ENCODE measurements around the gene RIOX2.

The RIOX2 gene

GRCh38 chr3:98004721-98005120 is 32.5 kb upstream of the RIOX2 start:
- 75% methylated on average over 1 of the region's 3 CpGs for WGBS
- no peaks in the 10 kb centered on the region for H3K4me1 ChIP-seq (ENCODE audit: insufficient read depth, low read length)
- H3K4me3 ChIP-seq (ENCODE audit: low read length), result no peak overlapping the region
- H3K27ac ChIP-seq (ENCODE audit: low read depth, low read length), result no peak overlapping the region
- no peak overlapping the region for H3K9ac ChIP-seq (ENCODE audit: low read depth, low read length)
- no peaks in the 10 kb centered on the region for H3K27me3 ChIP-seq (ENCODE audit: insufficient read depth, low read length)
- H3K36me3 ChIP-seq (ENCODE audit: insufficient read depth, low read length), result no peaks in the 10 kb centered on the region
- H3K9me3 ChIP-seq (ENCODE audit: insufficient read depth, low read depth, low read length), result no peaks in the 10 kb centered on the region

- Histone ChIP-seq H3K27me3 (ENCODE audit: insufficient read depth, low read length) (no peaks in the 10 kb centered on the region), H3K4me3 (ENCODE audit: low read length) (no peak overlapping the region), H3K36me3 (ENCODE audit: insufficient read depth, low read length) (no peaks in the 10 kb centered on the region), H3K4me1 (ENCODE audit: insufficient read depth, low read length) (no peaks in the 10 kb centered on the region), H3K27ac (ENCODE audit: low read depth, low read length) (no peak overlapping the region), H3K9ac (ENCODE audit: low read depth, low read length) (no peak overlapping the region), H3K9me3 (ENCODE audit: insufficient read depth, low read depth, low read length) (no peaks in the 10 kb centered on the region)
- WGBS, result 70% methylated on average over 2 of the region's 2 CpGs
Measured at GRCh38 chr3:98003306-98003969, 31.2 kb upstream of the RIOX2 start.

DNA sequence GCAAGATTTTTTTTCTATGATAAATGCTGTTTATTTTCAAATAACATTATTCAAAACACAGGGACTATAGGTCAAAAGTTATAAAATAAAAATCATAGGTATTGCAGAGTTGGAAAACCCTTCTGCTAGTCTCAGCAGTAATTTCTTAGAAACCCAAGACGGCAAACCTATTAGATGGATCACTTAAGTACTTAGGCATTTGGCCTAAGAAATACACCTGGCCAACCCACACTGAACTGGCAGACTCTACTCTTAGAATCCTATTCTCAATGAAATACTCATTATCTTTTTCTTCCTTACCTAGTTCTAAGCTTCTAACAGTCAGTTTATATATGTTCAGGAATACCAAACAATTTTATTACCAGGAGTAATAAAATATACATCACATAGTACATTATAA is 30.5 kb upstream of the RIOX2 start:
- Histone ChIP-seq H3K9me3 (ENCODE audit: insufficient read depth, low read depth, low read length) (no peaks in the 10 kb centered on the region), H3K36me3 (ENCODE audit: insufficient read depth, low read length) (no peaks in the 10 kb centered on the region), H3K27ac (ENCODE audit: low read depth, low read length) (no peak overlapping the region), H3K27me3 (ENCODE audit: insufficient read depth, low read length) (no peaks in the 10 kb centered on the region), H3K9ac (ENCODE audit: low read depth, low read length) (no peak overlapping the region), H3K4me1 (ENCODE audit: insufficient read depth, low read length) (no peaks in the 10 kb centered on the region), H3K4me3 (ENCODE audit: low read length) (no peak overlapping the region)
- 92% methylated on average over 1 of the region's 1 CpG for WGBS

GRCh38 chr3:97999994-98000393 is 27.8 kb upstream of the RIOX2 start:
- H3K4me1 ChIP-seq (ENCODE audit: insufficient read depth, low read length), result no peaks in the 10 kb centered on the region
- no peaks in the 10 kb centered on the region for H3K36me3 ChIP-seq (ENCODE audit: insufficient read depth, low read length)
- H3K4me3 ChIP-seq (ENCODE audit: low read length), result no peak overlapping the region
- H3K9me3 ChIP-seq (ENCODE audit: insufficient read depth, low read depth, low read length), result no peaks in the 10 kb centered on the region
- no peak overlapping the region for H3K9ac ChIP-seq (ENCODE audit: low read depth, low read length)
- H3K27me3 ChIP-seq (ENCODE audit: insufficient read depth, low read length), result no peaks in the 10 kb centered on the region
- no peak overlapping the region for H3K27ac ChIP-seq (ENCODE audit: low read depth, low read length)
- 82% methylated on average over 1 of the region's 1 CpG for WGBS

GRCh38 chr3:97999103-97999502 is 26.9 kb upstream of the RIOX2 start:
- no peaks in the 10 kb centered on the region for H3K36me3 ChIP-seq (ENCODE audit: insufficient read depth, low read length)
- peaks cover under 1% of the 10 kb centered on the region; the same call in 1 of the 2 replicates for H3K4me1 ChIP-seq (ENCODE audit: insufficient read depth, low read length)
- H3K9me3 ChIP-seq (ENCODE audit: insufficient read depth, low read depth, low read length), result no peaks in the 10 kb centered on the region
- WGBS, result 94% methylated on average over 5 of the region's 5 CpGs
- no peaks in the 10 kb centered on the region for H3K27me3 ChIP-seq (ENCODE audit: insufficient read depth, low read length)
- no peak overlapping the region for H3K9ac ChIP-seq (ENCODE audit: low read depth, low read length)
- no peak overlapping the region for H3K4me3 ChIP-seq (ENCODE audit: low read length)
- no peak overlapping the region for H3K27ac ChIP-seq (ENCODE audit: low read depth, low read length)

GRCh38 chr3:97996988-97997387 is 24.8 kb upstream of the RIOX2 start:
- peaks cover 14% of the 10 kb centered on the region for H3K4me1 ChIP-seq (ENCODE audit: insufficient read depth, low read length)
- 96% methylated on average over 4 of the region's 4 CpGs for WGBS
- no peak overlapping the region for H3K27ac ChIP-seq (ENCODE audit: low read depth, low read length)
- H3K36me3 ChIP-seq (ENCODE audit: insufficient read depth, low read length), result no peaks in the 10 kb centered on the region
- no peaks in the 10 kb centered on the region for H3K9me3 ChIP-seq (ENCODE audit: insufficient read depth, low read depth, low read length)
- no peak overlapping the region for H3K4me3 ChIP-seq (ENCODE audit: low read length)
- H3K27me3 ChIP-seq (ENCODE audit: insufficient read depth, low read length), result no peaks in the 10 kb centered on the region
- H3K9ac ChIP-seq (ENCODE audit: low read depth, low read length), result no peak overlapping the region

- Histone ChIP-seq H3K27me3 (ENCODE audit: insufficient read depth, low read length) (no peaks in the 10 kb centered on the region), H3K36me3 (ENCODE audit: insufficient read depth, low read length) (no peaks in the 10 kb centered on the region), H3K27ac (ENCODE audit: low read depth, low read length) (no peak overlapping the region), H3K9ac (ENCODE audit: low read depth, low read length) (no peak overlapping the region), H3K4me3 (ENCODE audit: low read length) (no peak overlapping the region), H3K9me3 (ENCODE audit: insufficient read depth, low read depth, low read length) (no peaks in the 10 kb centered on the region), H3K4me1 (ENCODE audit: insufficient read depth, low read length) (peaks cover 14% of the 10 kb centered on the region)
- 93% methylated on average over 2 of the region's 2 CpGs for WGBS
Measured at GRCh38 chr3:97994328-97994945, 22.2 kb upstream of the RIOX2 start.

DNA sequence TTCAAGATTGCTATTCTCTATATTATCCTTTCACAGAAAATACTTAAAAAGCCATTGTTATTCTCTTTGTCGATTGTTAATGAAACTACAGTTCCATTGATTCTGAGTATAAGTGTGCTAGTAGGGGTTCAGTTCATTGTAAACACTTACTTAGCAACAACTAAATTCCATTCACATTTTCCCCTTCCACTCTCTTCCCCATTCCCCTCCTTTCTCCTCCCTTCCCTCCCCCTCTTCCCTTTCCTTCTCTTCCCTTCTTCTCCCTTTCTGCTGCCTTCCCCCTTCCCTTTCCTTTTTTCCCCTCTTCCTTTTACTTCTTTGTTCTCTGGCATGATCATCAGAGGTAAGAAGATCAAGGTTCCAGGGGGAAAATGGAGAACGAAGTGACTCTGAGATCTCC is 21.3 kb upstream of the RIOX2 start:
- Histone ChIP-seq H3K36me3 (ENCODE audit: insufficient read depth, low read length) (no peaks in the 10 kb centered on the region), H3K4me3 (ENCODE audit: low read length) (no peak overlapping the region), H3K27me3 (ENCODE audit: insufficient read depth, low read length) (no peaks in the 10 kb centered on the region), H3K9me3 (ENCODE audit: insufficient read depth, low read depth, low read length) (no peaks in the 10 kb centered on the region), H3K4me1 (ENCODE audit: insufficient read depth, low read length) (peaks cover 14% of the 10 kb centered on the region), H3K9ac (ENCODE audit: low read depth, low read length) (no peak overlapping the region), H3K27ac (ENCODE audit: low read depth, low read length) (no peak overlapping the region)
- WGBS, result 69% methylated on average over 1 of the region's 2 CpGs

DNA sequence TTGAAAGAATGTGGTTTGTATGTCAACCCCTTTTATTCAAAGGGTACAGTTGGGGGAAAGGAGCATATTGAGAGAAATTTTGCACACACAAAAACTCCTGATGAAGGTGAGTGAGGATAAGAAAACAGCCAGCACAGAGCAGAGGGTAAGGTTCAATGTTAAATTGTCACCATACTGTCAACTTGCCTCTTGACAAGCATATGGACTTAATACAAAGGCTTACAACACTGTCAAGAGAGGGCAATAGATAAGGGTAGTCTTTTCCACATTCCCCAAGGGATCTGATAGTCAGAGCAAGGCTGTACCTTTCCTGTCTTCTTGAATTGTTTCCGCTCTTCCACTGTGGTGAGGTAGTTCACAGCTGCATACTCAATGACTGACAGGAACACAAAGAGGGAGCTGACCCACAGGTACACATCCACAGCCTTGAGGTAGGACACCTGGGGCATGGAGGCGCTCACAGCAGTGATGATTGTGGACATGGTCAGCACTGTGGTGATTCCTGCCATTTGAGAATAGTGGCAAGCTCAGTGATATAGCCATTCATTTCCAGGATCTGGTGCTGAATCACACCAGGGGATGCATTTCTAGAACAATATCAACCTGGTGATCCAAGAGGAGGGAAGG is 20.4 kb upstream of the RIOX2 start:
- Histone ChIP-seq H3K9ac (ENCODE audit: low read depth, low read length) (no peak overlapping the region), H3K4me3 (ENCODE audit: low read length) (no peak overlapping the region), H3K27ac (ENCODE audit: low read depth, low read length) (no peak overlapping the region), H3K36me3 (ENCODE audit: insufficient read depth, low read length) (no peaks in the 10 kb centered on the region), H3K9me3 (ENCODE audit: insufficient read depth, low read depth, low read length) (no peaks in the 10 kb centered on the region), H3K27me3 (ENCODE audit: insufficient read depth, low read length) (no peaks in the 10 kb centered on the region), H3K4me1 (ENCODE audit: insufficient read depth, low read length) (peaks cover 14% of the 10 kb centered on the region)
- WGBS, result 81% methylated on average over 2 of the region's 2 CpGs

- no peak overlapping the region for H3K27ac ChIP-seq (ENCODE audit: low read depth, low read length)
- peaks cover 19% of the 10 kb centered on the region for H3K4me1 ChIP-seq (ENCODE audit: insufficient read depth, low read length)
- no peaks in the 10 kb centered on the region for H3K27me3 ChIP-seq (ENCODE audit: insufficient read depth, low read length)
- no peak overlapping the region for H3K9ac ChIP-seq (ENCODE audit: low read depth, low read length)
- no peaks in the 10 kb centered on the region for H3K9me3 ChIP-seq (ENCODE audit: insufficient read depth, low read depth, low read length)
- no peak overlapping the region for H3K4me3 ChIP-seq (ENCODE audit: low read length)
- no peaks in the 10 kb centered on the region for H3K36me3 ChIP-seq (ENCODE audit: insufficient read depth, low read length)
- WGBS, result 82% methylated on average over 5 of the region's 5 CpGs
Measured at GRCh38 chr3:97991293-97991682, 19.1 kb upstream of the RIOX2 start.

GRCh38 chr3:97990624-97991292 is 18.5 kb upstream of the RIOX2 start:
- H3K36me3 ChIP-seq (ENCODE audit: insufficient read depth, low read length), result no peaks in the 10 kb centered on the region
- H3K4me3 ChIP-seq (ENCODE audit: low read length), result no peak overlapping the region
- no peak overlapping the region for H3K9ac ChIP-seq (ENCODE audit: low read depth, low read length)
- H3K27me3 ChIP-seq (ENCODE audit: insufficient read depth, low read length), result no peaks in the 10 kb centered on the region
- H3K27ac ChIP-seq (ENCODE audit: low read depth, low read length), result no peak overlapping the region
- H3K9me3 ChIP-seq (ENCODE audit: insufficient read depth, low read depth, low read length), result no peaks in the 10 kb centered on the region
- peaks cover 19% of the 10 kb centered on the region for H3K4me1 ChIP-seq (ENCODE audit: insufficient read depth, low read length)
- 89% methylated on average over 2 of the region's 2 CpGs for WGBS
